Sigmoid colon (tissue), 7 donors: ENCODE results near the gene SRR. TPM values are rescaled to one million over a fixed set of nuclear protein-coding genes. Genes with fewer than 3 reads are reported as not detected.
"Not testable (repeated sequence)": the region's sequence is repeated elsewhere in the genome, so short reads cannot be mapped to it uniquely, and the experiment has no call there.

ENCODE experiments used
- DNase-seq: peaks from one replicate; pipeline ENCODE4 v3.0.0-alpha.2; 2019
- H3K27ac ChIP-seq, 4 donors: fragments of 200-600 bp; sonication (generic); one replicate each; pipeline ENCODE4 v1.5.1; 2016 to 2019; ENCODE audit warnings: mild to moderate bottlenecking in 1 of 4
- H3K27me3 ChIP-seq, 3 donors: fragments of 200-600 bp; sonication (generic); one replicate each; pipeline ENCODE4 v1.5.1; 2019; ENCODE audit warnings: mild to moderate bottlenecking in 1 of 3
- H3K36me3 ChIP-seq, 4 donors: fragments of 200-600 bp; sonication (generic); one replicate each; pipeline ENCODE4 v1.5.1; 2016 to 2019
- H3K4me1 ChIP-seq, 4 donors: fragments of 200-600 bp; sonication (generic); one replicate each; pipeline ENCODE4 v1.5.1; 2017 to 2019
- H3K4me3 ChIP-seq, 4 donors: fragments of 200-600 bp; sonication (generic); one replicate each; pipeline ENCODE4 v1.5.1; 2017 to 2019; ENCODE audit warnings: mild to moderate bottlenecking in 2 of 4, moderate library complexity in 1 of 4
- H3K9me3 ChIP-seq, 4 donors: fragments of 200-600 bp in 3 of 4; sonication (generic) in 3 of 4; one replicate each; pipeline versions ENCODE4 v1.5.1 to v1.6.1; 2013 to 2019
- CTCF ChIP-seq, 4 experiments: fragments of 450-650 bp in 3 of 4; fragments of 200-600 bp in 1 of 4; IDR thresholded peaks; one replicate each; pipeline ENCODE4 v1.5.1; 2016 to 2019; ENCODE audit warnings: antibody characterized with exemption in 4 of 4, mild to moderate bottlenecking in 3 of 4, moderate library complexity in 2 of 4
- EP300 ChIP-seq, 4 donors: sonication (generic); formaldehyde crosslinking; IDR thresholded peaks; one replicate each; pipeline ENCODE4 v1.6.1; 2017; ENCODE audit warnings: antibody characterized with exemption in 4 of 4
- POLR2A ChIP-seq, 2 donors: fragments of 450-650 bp; IDR thresholded peaks; one replicate each; pipeline ENCODE4 v1.6.1; 2016; ENCODE audit warnings: antibody characterized with exemption in 2 of 2, mild to moderate bottlenecking in 2 of 2, moderate library complexity in 2 of 2
- POLR2AphosphoS5 ChIP-seq, 4 donors: sonication (generic); formaldehyde crosslinking; IDR thresholded peaks; one replicate each; pipeline ENCODE4 v1.6.1; 2017; ENCODE audit warnings: antibody characterized with exemption in 4 of 4
- WGBS, 2 donors: extraction: QIAGEN DNeasy Blood & Tissue Kit; methylation state at CpG; one replicate each; pipeline ENCODE4 v1.1.7; 2013; 5-methylcytosine and 5-hydroxymethylcytosine counted together
- intact Hi-C: fragments of 100-400 bp; cut with DNase I; formaldehyde crosslinking; loops from one replicate; pipeline ENCODE4 v1.15.1; 2023
- polyA plus RNA-seq, 3 donors: library from polyadenylated mRNA; stranded (reverse); fragments of 200-250 nt; gene quantifications; one replicate each; pipeline ENCODE4 v1.2.3, GENCODE V29; 2013
- total RNA-seq, 4 donors: library from RNA; depleted of rRNA; stranded (reverse); fragments of >200 nt; gene quantifications; one replicate each; pipeline ENCODE4 v1.1.0, GENCODE V29; 2016
- donor health status: healthy with polysubstance abuse.
- donor health status: Bipolar disorder and iron deficiency.
- donor health status: healthy.

The SRR gene
- total and polyA plus RNA-seq, 7 donors, result 2.4 to 27.8 (median 10.0) TPM

GRCh38 chr17:2263183-2264066, 40.3 kb upstream of the SRR start:
- WGBS, 2 donors, result 68 to 76% methylated on average over 8 of the region's 8 CpGs

GRCh38 chr17:2264067-2264860, 39.5 kb upstream of the SRR start:
- DNase-seq, result no peak
- Histone ChIP-seq H3K9me3 (no peaks in the 10 kb centered on the region), H3K27ac (peak overlapping the region; percentile 67 to 82 (median 72)), H3K36me3 (peaks cover 0 to 4% (median 0%) of the 10 kb centered on the region in 4 donors), H3K27me3 (no peaks in the 10 kb centered on the region), H3K4me3 (no peak overlapping the region), H3K4me1 (peaks cover 0 to 78% (median 69%) of the 10 kb centered on the region in 4 donors)
- 74 to 81% methylated on average over 10 of the region's 10 CpGs for WGBS, 2 donors
- intact Hi-C loops, result no loop called here
- TF ChIP-seq CTCF (IDR thresholded peaks at IDR 0.05), result no peak
- peak in 1 of 4 donors; percentile 16 for TF ChIP-seq POLR2AphosphoS5 (IDR thresholded peaks at IDR 0.05)
- TF ChIP-seq POLR2A (IDR thresholded peaks at IDR 0.05), result no peak

More at GRCh38 chr17:2263183-2264066, 40.3 kb upstream of the SRR start:
- H3K36me3 ChIP-seq, result peaks cover 0 to 1% (median 0%) of the 10 kb centered on the region in 4 donors
- intact Hi-C loops, result no loop called here
- peak overlapping the region in 1 of 4 donors; percentile 6 for H3K4me3 ChIP-seq
- H3K27me3 ChIP-seq, result no peaks in the 10 kb centered on the region
- peaks cover 0 to 78% (median 75%) of the 10 kb centered on the region in 4 donors for H3K4me1 ChIP-seq
- DNase-seq, result no peak
- H3K27ac ChIP-seq, result peak overlapping the region; percentile 67 to 82 (median 72)
- no peaks in the 10 kb centered on the region for H3K9me3 ChIP-seq
- TF ChIP-seq POLR2AphosphoS5 (IDR thresholded peaks at IDR 0.05), result no peak
- TF ChIP-seq POLR2A (IDR thresholded peaks at IDR 0.05), result no peak
- TF ChIP-seq CTCF (IDR thresholded peaks at IDR 0.05), result no peak
- TF ChIP-seq EP300 (IDR thresholded peaks at IDR 0.05), result no peak

- H3K36me3 ChIP-seq, DNase-seq, H3K27me3 ChIP-seq, H3K9me3 ChIP-seq, H3K4me3 ChIP-seq, intact Hi-C loops: not testable (repeated sequence)
- H3K27ac ChIP-seq, result peak overlapping the region; percentile 67 to 82 (median 72)
- WGBS, 2 donors, result 94 to 95% methylated on average over 10 of the region's 10 CpGs
- H3K4me1 ChIP-seq, result peaks cover 0 to 69% (median 61%) of the 10 kb centered on the region in 4 donors
These were observed 38.6 kb upstream of the SRR start for GRCh38 chr17:2265166-2265565.

GRCh38 chr17:2266045-2266864, 37.5 kb upstream of the SRR start:
- Histone ChIP-seq H3K4me1 (peaks cover 0 to 58% (median 55%) of the 10 kb centered on the region in 4 donors), H3K27me3 (no peaks in the 10 kb centered on the region), H3K9me3 (no peaks in the 10 kb centered on the region), H3K36me3 (peaks cover 0 to 4% (median 0%) of the 10 kb centered on the region in 4 donors), H3K4me3 (no peak overlapping the region), H3K27ac (peak overlapping the region; percentile 10 to 82 (median 72))
- intact Hi-C loops, result no loop called here
- TF ChIP-seq POLR2A (IDR thresholded peaks at IDR 0.05), result no peak
- no peak for TF ChIP-seq EP300 (IDR thresholded peaks at IDR 0.05)
- TF ChIP-seq CTCF (IDR thresholded peaks at IDR 0.05), result no peak
- TF ChIP-seq POLR2AphosphoS5 (IDR thresholded peaks at IDR 0.05), result no peak
- 55 to 79% methylated on average over 13 of the region's 13 CpGs for WGBS, 2 donors
- DNase-seq, result no peak
